Measurements from ENCODE around the gene NMT1.

Gene NMT1

GRCh38 chr17:45096926-45097325 lies 35.8 kb downstream of the NMT1 start:
- CTCF ChIA-PET, result interaction anchor here (1.0 to 3.1 kb wide), 9 partner anchors 8 to 177 kb away, joined by 3 to 26 read pairs (median 5); no protein-coding TSS in a partner anchor
- Histone ChIP-seq H3K36me3 (ENCODE audit: control insufficient read depth in 4 of 4, insufficient read depth in 4 of 4, low read length in 3 of 4) (peaks cover 19 to 70% (median 57%) of the 10 kb centered on the region in 4 experiments), H3K4me3 (ENCODE audit: control insufficient read depth in 1 of 7, extremely low read depth in 1 of 7, insufficient read depth in 4 of 7, low read depth in 2 of 7, low read length in 6 of 7) (no peak overlapping the region), H3K9me3 (ENCODE audit: control extremely low read depth in 1 of 5, control insufficient read depth in 4 of 5, insufficient read depth in 2 of 5, low read depth in 1 of 5, low read length in 4 of 5) (no peaks in the 10 kb centered on the region), H3K27me3 (replicated peaks in 2 of 5; ENCODE audit: control insufficient read depth in 4 of 5, insufficient read depth in 5 of 5, low read length in 4 of 5) (no peaks in the 10 kb centered on the region), H3K27ac (ENCODE audit: insufficient read depth in 1 of 2, low read depth in 1 of 2, low read length in 2 of 2, poor library complexity in 1 of 2, severe bottlenecking in 2 of 2) (no peak overlapping the region), H3K4me1 (ENCODE audit: control extremely low read depth in 1 of 4, control insufficient read depth in 4 of 4, insufficient read depth in 4 of 4, low read length in 3 of 4) (no peaks in the 10 kb centered on the region)
- WGBS (ENCODE audit: insufficient coverage), result 100% methylated on average over 2 of the region's 11 CpGs
- no peak for DNase-seq
- POLR2A ChIA-PET, result no interaction called here

DNA sequence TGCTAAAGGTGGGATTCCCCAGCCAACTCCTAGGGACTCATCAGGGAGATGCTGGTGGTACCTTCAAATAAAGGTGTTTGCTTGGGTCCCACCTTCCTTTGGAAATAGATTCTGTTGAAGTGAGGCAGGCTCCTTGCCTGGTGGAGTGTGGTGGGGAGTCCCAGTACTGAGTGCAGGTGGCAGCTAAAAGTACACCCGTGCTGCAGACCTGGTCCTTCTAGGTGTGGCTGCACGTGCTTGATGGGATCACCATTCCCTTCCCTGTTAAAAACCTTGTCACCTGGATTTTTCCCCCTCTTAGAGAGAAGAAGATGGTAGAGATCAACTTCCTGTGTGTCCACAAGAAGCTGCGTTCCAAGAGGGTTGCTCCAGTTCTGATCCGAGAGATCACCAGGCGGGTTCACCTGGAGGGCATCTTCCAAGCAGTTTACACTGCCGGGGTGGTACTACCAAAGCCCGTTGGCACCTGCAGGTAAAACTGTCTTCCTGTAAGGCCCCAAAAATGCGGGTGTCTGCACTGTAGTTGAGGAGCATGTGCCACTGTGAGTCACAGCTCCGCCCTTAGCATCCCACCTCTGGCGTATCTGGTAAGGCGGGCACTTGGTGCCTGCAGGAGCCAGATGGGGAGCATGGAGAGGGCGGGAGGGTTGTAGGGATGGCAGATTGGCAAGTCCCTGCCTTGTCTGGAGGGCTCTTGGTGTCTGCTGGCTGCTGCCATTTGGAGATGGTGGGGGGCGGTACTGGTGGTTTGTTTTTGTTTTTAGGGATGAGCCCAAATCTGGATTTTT lies 37.2 kb downstream of the NMT1 start:
- CTCF ChIA-PET, result interaction anchor here (0.7 to 3.2 kb wide), 20 partner anchors 11 to 203 kb away, joined by 3 to 26 read pairs (median 4); no protein-coding TSS in a partner anchor
- Histone ChIP-seq H3K9me3 (ENCODE audit: control extremely low read depth in 1 of 5, control insufficient read depth in 4 of 5, insufficient read depth in 2 of 5, low read depth in 1 of 5, low read length in 4 of 5) (no peaks in the 10 kb centered on the region), H3K27me3 (replicated peaks in 2 of 5; ENCODE audit: control insufficient read depth in 4 of 5, insufficient read depth in 5 of 5, low read length in 4 of 5) (no peaks in the 10 kb centered on the region), H3K27ac (ENCODE audit: insufficient read depth in 1 of 2, low read depth in 1 of 2, low read length in 2 of 2, poor library complexity in 1 of 2, severe bottlenecking in 2 of 2) (no peak overlapping the region), H3K4me3 (ENCODE audit: control insufficient read depth in 1 of 7, extremely low read depth in 1 of 7, insufficient read depth in 4 of 7, low read depth in 2 of 7, low read length in 6 of 7) (no peak overlapping the region), H3K36me3 (ENCODE audit: control insufficient read depth in 4 of 4, insufficient read depth in 4 of 4, low read length in 3 of 4) (peaks cover 25 to 72% (median 63%) of the 10 kb centered on the region in 4 experiments), H3K4me1 (ENCODE audit: control extremely low read depth in 1 of 4, control insufficient read depth in 4 of 4, insufficient read depth in 4 of 4, low read length in 3 of 4) (no peaks in the 10 kb centered on the region)
- 99% methylated on average over 11 of the region's 13 CpGs for WGBS (ENCODE audit: insufficient coverage)
- POLR2A ChIA-PET, result interaction anchor here (1.4 kb wide), 1 partner anchor 50 kb away, joined by 4 read pairs; the partner anchor contains the start of gene HEXIM1
- no peak for DNase-seq

- ChIA-PET CTCF (interaction anchor here (0.7 to 3.2 kb wide), 30 partner anchors 10 to 204 kb away, joined by 3 to 26 read pairs (median 4); partner anchors contain the start of genes ACBD4 and EFTUD2), POLR2A (interaction anchor here (1.4 kb wide), 1 partner anchor 49 kb away, joined by 4 read pairs; the partner anchor contains the start of gene HEXIM1)
- DNase-seq, result peak; percentile 54 to 76 (median 71)
- Histone ChIP-seq H3K27ac (ENCODE audit: insufficient read depth in 1 of 2, low read depth in 1 of 2, low read length in 2 of 2, poor library complexity in 1 of 2, severe bottlenecking in 2 of 2) (no peak overlapping the region), H3K36me3 (ENCODE audit: control insufficient read depth in 4 of 4, insufficient read depth in 4 of 4, low read length in 3 of 4) (peaks cover 31 to 72% (median 64%) of the 10 kb centered on the region in 4 experiments), H3K4me1 (ENCODE audit: control extremely low read depth in 1 of 4, control insufficient read depth in 4 of 4, insufficient read depth in 4 of 4, low read length in 3 of 4) (no peaks in the 10 kb centered on the region), H3K27me3 (replicated peaks in 2 of 5; ENCODE audit: control insufficient read depth in 4 of 5, insufficient read depth in 5 of 5, low read length in 4 of 5) (no peaks in the 10 kb centered on the region), H3K4me3 (ENCODE audit: control insufficient read depth in 1 of 7, extremely low read depth in 1 of 7, insufficient read depth in 4 of 7, low read depth in 2 of 7, low read length in 6 of 7) (no peak overlapping the region), H3K9me3 (ENCODE audit: control extremely low read depth in 1 of 5, control insufficient read depth in 4 of 5, insufficient read depth in 2 of 5, low read depth in 1 of 5, low read length in 4 of 5) (no peaks in the 10 kb centered on the region)
- WGBS (ENCODE audit: insufficient coverage), result 58% methylated on average over 8 of the region's 9 CpGs
Observed at GRCh38 chr17:45098869-45099616, 37.9 kb downstream of the NMT1 start.

DNA sequence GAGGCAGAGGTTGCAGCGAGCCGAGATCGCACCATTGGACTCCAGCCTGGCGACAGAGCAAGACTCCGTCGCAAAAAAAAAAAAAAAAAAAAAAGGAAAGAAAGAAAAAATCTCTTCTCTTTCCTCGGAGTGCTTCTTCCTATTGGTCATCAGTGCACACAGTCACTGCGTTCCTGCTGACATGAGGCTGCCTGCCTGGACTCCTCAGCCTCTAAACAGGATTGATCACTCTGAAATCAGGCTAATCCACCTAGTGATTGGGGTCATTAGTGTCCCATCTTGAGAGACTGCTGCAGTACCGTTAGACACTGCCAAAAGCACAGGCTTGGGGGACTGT lies 40.4 kb downstream of the NMT1 start:
- Histone ChIP-seq H3K27ac (ENCODE audit: insufficient read depth in 1 of 2, low read depth in 1 of 2, low read length in 2 of 2, poor library complexity in 1 of 2, severe bottlenecking in 2 of 2) (no peak overlapping the region), H3K9me3 (ENCODE audit: control extremely low read depth in 1 of 5, control insufficient read depth in 4 of 5, insufficient read depth in 2 of 5, low read depth in 1 of 5, low read length in 4 of 5) (no peaks in the 10 kb centered on the region), H3K27me3 (replicated peaks in 2 of 5; ENCODE audit: control insufficient read depth in 4 of 5, insufficient read depth in 5 of 5, low read length in 4 of 5) (no peaks in the 10 kb centered on the region), H3K4me3 (ENCODE audit: control insufficient read depth in 1 of 7, extremely low read depth in 1 of 7, insufficient read depth in 4 of 7, low read depth in 2 of 7, low read length in 6 of 7) (no peak overlapping the region), H3K4me1 (ENCODE audit: control extremely low read depth in 1 of 4, control insufficient read depth in 4 of 4, insufficient read depth in 4 of 4, low read length in 3 of 4) (no peaks in the 10 kb centered on the region), H3K36me3 (ENCODE audit: control insufficient read depth in 4 of 4, insufficient read depth in 4 of 4, low read length in 3 of 4) (peaks cover 29 to 84% (median 75%) of the 10 kb centered on the region in 4 experiments)
- ChIA-PET POLR2A (no interaction called here), CTCF (interaction anchor here (0.7 to 2.8 kb wide), 3 partner anchors 11 to 28 kb away, joined by 3 to 16 read pairs (median 3); no protein-coding TSS in a partner anchor)
- 100% methylated on average over 8 of the region's 9 CpGs for WGBS (ENCODE audit: insufficient coverage)
- DNase-seq, result no peak

DNA sequence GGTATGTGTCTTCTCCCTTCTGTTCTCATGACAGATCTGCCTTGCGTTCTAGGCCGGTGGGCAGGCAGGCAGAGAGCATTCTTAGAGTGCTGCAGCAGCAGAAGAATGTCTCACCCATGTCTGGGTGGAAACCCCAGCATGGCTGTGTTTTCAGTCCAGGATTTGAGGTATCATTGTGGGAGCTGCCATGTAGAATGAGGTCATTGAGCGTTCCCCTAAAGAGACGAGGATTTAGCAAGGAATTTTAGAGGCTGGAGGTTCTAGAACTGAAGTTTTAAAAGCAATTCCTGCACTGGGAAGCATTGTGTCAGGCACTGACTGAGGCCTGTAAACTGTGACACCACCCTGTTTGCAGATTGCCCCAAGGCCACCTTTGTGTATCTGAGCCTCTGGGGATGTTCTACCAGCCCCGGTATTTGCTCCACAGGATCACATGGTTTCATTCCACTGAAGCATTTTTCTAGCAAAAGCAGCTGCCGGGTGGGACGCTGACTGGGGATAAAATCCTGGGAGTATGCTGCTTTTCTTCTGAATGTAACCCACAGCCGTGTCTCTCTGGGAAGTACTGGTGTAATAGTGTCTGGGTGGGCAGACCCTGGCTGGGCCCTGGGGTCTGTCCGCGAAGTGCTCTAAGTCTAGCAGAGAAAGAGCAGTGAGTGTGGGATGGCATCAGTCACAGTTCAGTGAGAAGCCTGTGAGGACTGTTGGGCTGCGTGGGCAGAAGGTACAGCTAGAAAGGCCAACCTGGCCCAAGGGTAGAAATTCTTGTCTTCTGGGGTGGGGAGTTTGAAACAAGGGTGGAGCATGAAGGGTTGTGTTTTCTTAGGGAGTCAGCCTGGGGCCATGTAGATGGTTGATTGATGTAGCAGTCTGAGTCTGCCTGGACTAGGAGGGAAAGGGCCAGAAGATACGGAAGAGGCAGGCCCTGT lies 41.0 kb downstream of the NMT1 start:
- CTCF ChIA-PET, result interaction anchor here (0.7 to 1.2 kb wide), 3 partner anchors 12 to 28 kb away, joined by 3 to 6 read pairs (median 3); no protein-coding TSS in a partner anchor
- Histone ChIP-seq H3K4me1 (ENCODE audit: control extremely low read depth in 1 of 4, control insufficient read depth in 4 of 4, insufficient read depth in 4 of 4, low read length in 3 of 4) (no peaks in the 10 kb centered on the region), H3K4me3 (ENCODE audit: control insufficient read depth in 1 of 7, extremely low read depth in 1 of 7, insufficient read depth in 4 of 7, low read depth in 2 of 7, low read length in 6 of 7) (no peak overlapping the region), H3K27ac (ENCODE audit: insufficient read depth in 1 of 2, low read depth in 1 of 2, low read length in 2 of 2, poor library complexity in 1 of 2, severe bottlenecking in 2 of 2) (no peak overlapping the region), H3K9me3 (ENCODE audit: control extremely low read depth in 1 of 5, control insufficient read depth in 4 of 5, insufficient read depth in 2 of 5, low read depth in 1 of 5, low read length in 4 of 5) (no peaks in the 10 kb centered on the region), H3K36me3 (ENCODE audit: control insufficient read depth in 4 of 4, insufficient read depth in 4 of 4, low read length in 3 of 4) (peaks cover 26 to 84% (median 73%) of the 10 kb centered on the region in 4 experiments), H3K27me3 (replicated peaks in 2 of 5; ENCODE audit: control insufficient read depth in 4 of 5, insufficient read depth in 5 of 5, low read length in 4 of 5) (no peaks in the 10 kb centered on the region)
- no peak for DNase-seq
- POLR2A ChIA-PET, result no interaction called here
- 97% methylated on average over 9 of the region's 12 CpGs for WGBS (ENCODE audit: insufficient coverage)

GRCh38 chr17:45102856-45103255 lies 41.7 kb downstream of the NMT1 start:
- POLR2A ChIA-PET, result no interaction called here
- Histone ChIP-seq H3K27ac (ENCODE audit: insufficient read depth in 1 of 2, low read depth in 1 of 2, low read length in 2 of 2, poor library complexity in 1 of 2, severe bottlenecking in 2 of 2) (no peak overlapping the region), H3K4me1 (ENCODE audit: control extremely low read depth in 1 of 4, control insufficient read depth in 4 of 4, insufficient read depth in 4 of 4, low read length in 3 of 4) (no peaks in the 10 kb centered on the region), H3K36me3 (ENCODE audit: control insufficient read depth in 4 of 4, insufficient read depth in 4 of 4, low read length in 3 of 4) (peaks cover 23 to 84% (median 72%) of the 10 kb centered on the region in 4 experiments), H3K27me3 (replicated peaks in 2 of 5; ENCODE audit: control insufficient read depth in 4 of 5, insufficient read depth in 5 of 5, low read length in 4 of 5) (no peaks in the 10 kb centered on the region), H3K9me3 (ENCODE audit: control extremely low read depth in 1 of 5, control insufficient read depth in 4 of 5, insufficient read depth in 2 of 5, low read depth in 1 of 5, low read length in 4 of 5) (no peaks in the 10 kb centered on the region), H3K4me3 (ENCODE audit: control insufficient read depth in 1 of 7, extremely low read depth in 1 of 7, insufficient read depth in 4 of 7, low read depth in 2 of 7, low read length in 6 of 7) (no peak overlapping the region)
- no peak for DNase-seq
- 99% methylated on average over 9 of the region's 9 CpGs for WGBS (ENCODE audit: insufficient coverage)
- CTCF ChIA-PET, result interaction anchor here (1.0 to 1.6 kb wide), 3 partner anchors 16 to 28 kb away, joined by 3 to 6 read pairs (median 3); no protein-coding TSS in a partner anchor

Measured in common myeloid progenitor, CD34-positive (primary cell).